HG03457 (cell line): ENCODE results near the gene NHLRC2.
A peak's percentile ranks its signal among the peaks of the same experiment; 100 is the strongest.
"Not testable (repeated sequence)": the region's sequence is repeated elsewhere in the genome, so short reads cannot be mapped to it uniquely, and the experiment has no call there.

Experiments
- ATAC-seq: cut with Tn5 transposase; IDR thresholded peaks from one replicate; pipeline ENCODE4 v1.9.1; 2021; ENCODE audit warnings: moderate number of reproducible peaks; ENCODE audit not compliant: unreplicated experiment

Gene NHLRC2

GRCh38 chr10:113854013-113854760 lies at the start of gene NHLRC2, which contains the start of gene DCLRE1A:
Gene NHLRC2, plus strand, starts transcription at chr10:113854661. Its CDS starts 212 bp downstream, at chr10:113854873.
Gene DCLRE1A, minus strand, starts transcription at chr10:113854082. Its CDS starts 900 bp downstream, at chr10:113853182.
- ATAC-seq = peak; percentile 37

- no peak for ATAC-seq
Observed at GRCh38 chr10:113806503-113806902, 48.0 kb upstream of the NHLRC2 start.

GRCh38 chr10:113808168-113808567 lies 46.3 kb upstream of the NHLRC2 start:
- no peak for ATAC-seq

GRCh38 chr10:113814700-113815099 lies 39.8 kb upstream of the NHLRC2 start:
- ATAC-seq = not testable (repeated sequence)

GRCh38 chr10:113819989-113820388 lies 34.5 kb upstream of the NHLRC2 start:
- no peak for ATAC-seq

- ATAC-seq = no peak
Observed at GRCh38 chr10:113820507-113820906, 34.0 kb upstream of the NHLRC2 start.

GRCh38 chr10:113821306-113821705 lies 33.2 kb upstream of the NHLRC2 start:
- not testable (repeated sequence) for ATAC-seq

- ATAC-seq = no peak
Observed at GRCh38 chr10:113822174-113822573, 32.3 kb upstream of the NHLRC2 start.

- no peak for ATAC-seq
Observed at GRCh38 chr10:113823389-113823788, 31.1 kb upstream of the NHLRC2 start.

- no peak for ATAC-seq
Observed at GRCh38 chr10:113825791-113826190, 28.7 kb upstream of the NHLRC2 start.

GRCh38 chr10:113828567-113828966 lies 25.9 kb upstream of the NHLRC2 start:
- not testable (repeated sequence) for ATAC-seq

- no peak for ATAC-seq
Observed at GRCh38 chr10:113842171-113842570, 12.3 kb upstream of the NHLRC2 start.

- no peak for ATAC-seq
Observed at GRCh38 chr10:113843972-113844485, 10.4 kb upstream of the NHLRC2 start.

- ATAC-seq = no peak
Observed at GRCh38 chr10:113846036-113846435, 8.4 kb upstream of the NHLRC2 start.

GRCh38 chr10:113849140-113849803 lies 5.2 kb upstream of the NHLRC2 start:
- no peak for ATAC-seq

- ATAC-seq = no peak
Observed at GRCh38 chr10:113849946-113850345, 4.5 kb upstream of the NHLRC2 start.

- ATAC-seq = no peak
Observed at GRCh38 chr10:113853578-113854012, 866 bp upstream of the NHLRC2 start.

- ATAC-seq = peak; percentile 30
Observed at GRCh38 chr10:113854761-113855588, 514 bp downstream of the NHLRC2 start.

GRCh38 chr10:113856563-113856962 lies 2.1 kb downstream of the NHLRC2 start:
- ATAC-seq = no peak

GRCh38 chr10:113857210-113857609 lies 2.7 kb downstream of the NHLRC2 start:
- ATAC-seq = no peak

- ATAC-seq = no peak
Observed at GRCh38 chr10:113858541-113858940, 4.1 kb downstream of the NHLRC2 start.
